ENCODE measurements around the gene NACA. TPM values are rescaled to one million over a fixed set of nuclear protein-coding genes. Genes with fewer than 3 reads are reported as not detected.

Gene NACA
- total RNA-seq, 1 experiment from 2014 or later: 835 TPM

DNA sequence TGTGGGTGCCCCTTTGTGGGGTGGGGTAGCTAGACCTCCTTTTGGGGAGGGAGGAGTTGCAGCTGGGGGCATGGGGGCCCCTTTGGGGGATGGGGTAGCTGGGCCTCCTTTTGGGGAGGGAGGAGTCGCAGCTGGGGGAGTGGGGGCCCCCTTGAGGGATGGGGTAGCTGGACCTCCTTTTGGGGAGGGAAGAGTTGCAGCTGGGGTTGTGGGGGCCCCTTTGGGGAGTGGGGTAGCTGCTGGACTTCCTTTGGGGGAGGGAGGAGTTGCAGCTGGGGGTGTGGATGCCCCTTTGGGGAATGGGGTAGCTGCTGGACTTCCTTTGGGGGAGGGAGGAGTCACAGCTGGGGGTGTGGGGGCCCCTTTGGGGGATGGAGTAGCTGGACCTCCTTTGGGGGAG lies 7.0 kb downstream of the NACA start:
- CTCF ChIA-PET: interaction anchor here (0.6 to 1.5 kb wide), 5 partner anchors 30 to 410 kb away, joined by 3 to 4 read pairs (median 4); partner anchors contain the start of gene PTGES3
- TF ChIP-seq, protein P1, sequence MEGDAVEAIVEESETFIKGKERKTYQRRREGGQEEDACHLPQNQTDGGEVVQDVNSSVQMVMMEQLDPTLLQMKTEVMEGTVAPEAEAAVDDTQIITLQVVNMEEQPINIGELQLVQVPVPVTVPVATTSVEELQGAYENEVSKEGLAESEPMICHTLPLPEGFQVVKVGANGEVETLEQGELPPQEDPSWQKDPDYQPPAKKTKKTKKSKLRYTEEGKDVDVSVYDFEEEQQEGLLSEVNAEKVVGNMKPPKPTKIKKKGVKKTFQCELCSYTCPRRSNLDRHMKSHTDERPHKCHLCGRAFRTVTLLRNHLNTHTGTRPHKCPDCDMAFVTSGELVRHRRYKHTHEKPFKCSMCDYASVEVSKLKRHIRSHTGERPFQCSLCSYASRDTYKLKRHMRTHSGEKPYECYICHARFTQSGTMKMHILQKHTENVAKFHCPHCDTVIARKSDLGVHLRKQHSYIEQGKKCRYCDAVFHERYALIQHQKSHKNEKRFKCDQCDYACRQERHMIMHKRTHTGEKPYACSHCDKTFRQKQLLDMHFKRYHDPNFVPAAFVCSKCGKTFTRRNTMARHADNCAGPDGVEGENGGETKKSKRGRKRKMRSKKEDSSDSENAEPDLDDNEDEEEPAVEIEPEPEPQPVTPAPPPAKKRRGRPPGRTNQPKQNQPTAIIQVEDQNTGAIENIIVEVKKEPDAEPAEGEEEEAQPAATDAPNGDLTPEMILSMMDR (IDR thresholded peaks at IDR 0.05; ENCODE audit: unreplicated experiment): no peak
- Mint-ChIP-seq H3K27me3 (ENCODE audit: unreplicated experiment) (no peaks in the 10 kb centered on the region), H3K36me3 (ENCODE audit: insufficient read depth, unreplicated experiment) (peaks cover 76% of the 10 kb centered on the region), H3K4me3 (ENCODE audit: low read depth, unreplicated experiment) (no peak overlapping the region), H3K9me3 (ENCODE audit: low read depth, unreplicated experiment) (no peaks in the 10 kb centered on the region), H3K4me1 (ENCODE audit: low read depth, unreplicated experiment) (peaks cover 63% of the 10 kb centered on the region), H3K27ac (ENCODE audit: unreplicated experiment) (no peak overlapping the region)
- BruUV-seq (replicated peaks): no TSS peak
- no peak for DNase-seq
- intact Hi-C loops (cut with micrococcal nuclease; ENCODE audit: unreplicated experiment): no loop called here

DNA sequence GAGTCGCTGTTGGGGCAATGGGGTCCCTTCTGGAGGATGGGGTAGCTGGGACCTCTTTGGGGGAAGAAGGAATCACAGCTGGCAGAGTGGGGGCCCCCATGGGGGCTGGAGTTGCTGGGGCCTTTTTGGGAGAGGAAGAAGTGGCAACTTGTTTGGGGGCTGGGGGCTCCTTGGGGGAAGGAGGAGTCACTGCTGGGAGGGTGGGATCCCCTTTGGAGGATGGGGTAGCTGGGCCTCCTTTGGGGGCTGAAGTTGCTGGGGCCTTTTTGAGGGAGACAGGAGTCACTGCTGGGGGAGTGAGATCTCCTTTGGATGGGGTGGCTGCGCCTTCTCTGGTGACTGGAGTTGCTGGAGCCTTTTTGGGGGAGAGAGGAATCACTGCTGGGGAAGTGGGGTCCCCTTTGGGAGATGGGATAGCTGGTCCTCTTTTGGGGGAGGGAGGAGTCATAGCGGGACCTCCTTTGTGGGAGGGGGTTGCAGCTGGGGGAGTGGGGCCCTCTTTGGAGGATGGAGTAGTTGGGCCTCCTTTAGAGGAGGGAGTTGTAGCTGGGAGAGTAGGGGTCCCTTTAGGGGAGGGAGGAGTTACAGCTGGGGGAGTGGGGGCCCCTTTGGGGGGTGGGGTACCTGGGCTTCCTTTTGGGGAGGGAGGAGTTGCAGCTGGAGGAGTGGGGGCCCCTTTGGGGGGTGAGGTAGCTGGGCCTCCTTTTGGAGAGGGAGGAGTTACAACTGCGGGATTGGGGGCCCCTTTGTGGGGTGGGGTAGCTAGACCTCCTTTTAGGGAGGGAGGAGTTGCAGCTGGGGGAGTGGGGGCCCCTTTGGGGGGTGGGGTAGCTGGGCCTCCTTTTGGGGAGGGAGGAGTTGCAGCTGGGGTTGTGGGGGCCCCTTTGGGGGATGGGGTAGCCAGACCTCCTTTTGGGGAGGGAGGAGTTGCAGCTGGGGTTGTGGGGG lies 7.9 kb downstream of the NACA start:
- TF ChIP-seq, protein P1 (IDR thresholded peaks at IDR 0.05; ENCODE audit: unreplicated experiment): no peak
- Mint-ChIP-seq H3K4me1 (ENCODE audit: low read depth, unreplicated experiment) (peaks cover 58% of the 10 kb centered on the region), H3K27me3 (ENCODE audit: unreplicated experiment) (no peaks in the 10 kb centered on the region), H3K27ac (ENCODE audit: unreplicated experiment) (peak overlapping the region; percentile 28), H3K9me3 (ENCODE audit: low read depth, unreplicated experiment) (no peaks in the 10 kb centered on the region), H3K36me3 (ENCODE audit: insufficient read depth, unreplicated experiment) (peaks cover 78% of the 10 kb centered on the region), H3K4me3 (ENCODE audit: low read depth, unreplicated experiment) (no peak overlapping the region)
- intact Hi-C loops (cut with micrococcal nuclease; ENCODE audit: unreplicated experiment): no loop called here
- CTCF ChIA-PET: interaction anchor here (0.6 to 1.5 kb wide), 6 partner anchors 29 to 411 kb away, joined by 3 to 4 read pairs (median 4); partner anchors contain the start of gene PTGES3
- BruUV-seq (replicated peaks): no TSS peak
- DNase-seq: no peak

DNA sequence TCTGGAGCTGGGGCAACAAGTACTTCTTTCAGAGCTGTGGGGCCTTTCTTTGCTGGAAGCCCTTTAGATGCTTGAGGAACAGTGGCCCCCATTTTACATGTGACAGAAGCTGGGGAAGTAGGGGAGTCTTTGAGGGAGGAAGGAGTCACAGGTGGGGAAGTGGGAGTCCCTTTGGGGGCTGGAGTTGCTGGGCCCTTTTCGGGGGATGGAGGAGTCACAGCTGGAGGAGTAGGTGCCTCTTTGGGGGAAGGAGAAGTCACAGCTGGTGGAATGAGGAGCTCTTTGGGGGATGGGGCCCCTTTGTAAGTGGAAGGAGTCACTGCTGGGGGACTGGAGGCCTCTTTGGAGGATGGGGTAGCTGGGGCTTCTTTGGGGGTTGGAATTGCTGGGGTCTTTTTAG lies 8.6 kb downstream of the NACA start:
- no TSS peak for BruUV-seq (replicated peaks)
- intact Hi-C loops (cut with micrococcal nuclease; ENCODE audit: unreplicated experiment): no loop called here
- CTCF ChIA-PET: interaction anchor here (0.6 kb wide), 1 partner anchor 143 kb away, joined by 4 read pairs; no protein-coding TSS in a partner anchor
- Mint-ChIP-seq H3K4me3 (ENCODE audit: low read depth, unreplicated experiment) (no peak overlapping the region), H3K9me3 (ENCODE audit: low read depth, unreplicated experiment) (no peaks in the 10 kb centered on the region), H3K36me3 (ENCODE audit: insufficient read depth, unreplicated experiment) (peaks cover 80% of the 10 kb centered on the region), H3K4me1 (ENCODE audit: low read depth, unreplicated experiment) (peaks cover 51% of the 10 kb centered on the region), H3K27ac (ENCODE audit: unreplicated experiment) (peak overlapping the region; percentile 52), H3K27me3 (ENCODE audit: unreplicated experiment) (no peaks in the 10 kb centered on the region)
- DNase-seq: no peak
- TF ChIP-seq, protein P1 (IDR thresholded peaks at IDR 0.05; ENCODE audit: unreplicated experiment): no peak

DNA sequence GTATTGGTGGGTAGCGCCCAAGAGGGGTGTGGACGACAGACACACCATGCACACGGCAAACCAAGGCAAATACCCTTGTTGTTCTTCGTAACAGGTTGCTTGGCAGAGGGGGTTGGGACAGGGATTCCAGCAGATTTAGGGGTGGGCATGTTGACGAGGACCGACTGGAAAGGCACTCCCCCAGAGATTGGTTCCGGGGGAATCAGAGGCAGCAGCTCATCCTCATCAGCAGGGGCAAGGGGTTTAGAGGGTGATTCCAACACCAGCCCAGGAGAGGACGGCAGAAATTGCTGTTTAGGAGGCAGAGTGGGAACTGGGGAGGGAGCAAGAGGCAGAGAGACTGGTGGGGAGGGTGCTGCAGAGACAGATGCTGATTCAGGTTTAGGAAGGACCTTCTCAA lies 9.3 kb downstream of the NACA start:
- Mint-ChIP-seq H3K9me3 (ENCODE audit: low read depth, unreplicated experiment) (no peaks in the 10 kb centered on the region), H3K36me3 (ENCODE audit: insufficient read depth, unreplicated experiment) (peaks cover 80% of the 10 kb centered on the region), H3K4me1 (ENCODE audit: low read depth, unreplicated experiment) (peaks cover 44% of the 10 kb centered on the region), H3K27me3 (ENCODE audit: unreplicated experiment) (no peaks in the 10 kb centered on the region), H3K4me3 (ENCODE audit: low read depth, unreplicated experiment) (no peak overlapping the region), H3K27ac (ENCODE audit: unreplicated experiment) (peak overlapping the region; percentile 52)
- intact Hi-C loops (cut with micrococcal nuclease; ENCODE audit: unreplicated experiment): no loop called here
- TF ChIP-seq, protein P1 (IDR thresholded peaks at IDR 0.05; ENCODE audit: unreplicated experiment): no peak
- no TSS peak for BruUV-seq (replicated peaks)
- no peak for DNase-seq
- CTCF ChIA-PET: no interaction called here
